Raji (cell line): ENCODE data around the gene ITGAL.
A peak's percentile ranks its signal among the peaks of the same experiment; 100 is the strongest.

Source experiments
- POLR2A ChIP-seq: IDR thresholded peaks from 2 replicates; pipeline ENCODE4 v1.6.1; 2011; ENCODE audit warnings: low read depth, low read length, control low read depth; ENCODE audit not compliant: insufficient read depth

ITGAL gene

DNA sequence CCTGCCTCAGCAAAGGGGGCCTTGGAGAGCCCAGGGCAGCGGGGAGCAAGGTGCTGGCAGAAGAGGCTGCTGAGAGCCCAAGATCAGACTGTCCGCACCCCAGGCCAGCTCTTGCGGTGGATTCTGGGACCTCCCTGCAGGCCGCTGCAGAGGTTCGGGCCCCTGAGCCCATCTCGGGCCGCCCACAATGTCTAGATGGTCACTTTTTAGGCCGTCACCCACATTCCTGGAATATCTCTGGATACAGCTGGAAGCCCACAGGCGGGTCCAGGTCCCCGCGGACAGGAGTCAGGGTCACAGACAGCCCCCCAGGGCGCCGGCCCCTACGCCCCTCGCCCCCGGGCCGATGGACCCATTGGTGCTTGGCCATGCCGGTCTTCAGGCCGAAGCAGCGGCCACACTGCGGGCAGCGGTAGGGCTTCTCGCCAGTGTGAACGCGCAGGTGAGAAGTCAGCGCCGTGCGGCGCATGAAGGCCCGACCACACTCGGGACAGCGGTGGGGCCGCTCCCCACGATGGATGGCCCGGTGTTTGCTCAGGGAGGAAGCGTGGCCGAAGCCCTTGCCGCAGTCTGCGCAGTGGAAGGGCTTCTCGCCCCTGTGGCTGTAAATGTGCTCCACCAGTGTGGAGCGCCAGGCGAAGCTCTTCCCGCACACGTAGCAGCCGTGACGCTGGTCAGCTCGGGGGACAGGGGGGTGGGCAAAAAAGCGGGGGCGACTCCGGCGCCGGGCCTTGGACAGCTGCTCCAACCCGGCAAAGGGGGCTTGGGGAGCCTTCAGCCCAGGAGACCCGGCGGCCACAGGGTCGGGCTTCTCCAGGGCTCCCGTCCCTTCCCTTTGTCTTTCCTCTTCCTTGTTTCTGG, 60.0 kb downstream of the ITGAL start:
- TF ChIP-seq POLR2A, result no peak

DNA sequence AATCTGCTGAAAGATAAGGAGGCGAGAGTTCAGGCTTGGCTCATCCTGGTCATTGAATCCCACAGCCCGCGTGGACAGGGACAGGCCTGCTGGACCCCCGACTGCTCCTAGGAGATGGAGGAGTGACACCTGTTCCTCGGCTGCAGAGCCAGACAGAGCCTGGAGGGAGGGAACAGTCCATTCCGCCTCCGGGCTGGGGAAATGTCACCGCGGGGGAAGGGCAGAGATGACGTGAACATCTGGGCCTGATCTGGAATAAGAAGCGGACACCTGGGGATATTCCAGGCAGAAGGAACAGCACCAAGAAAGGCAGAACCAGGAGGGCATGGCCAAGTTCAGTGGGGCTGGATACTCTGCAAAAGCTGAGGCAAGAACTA, 60.6 kb downstream of the ITGAL start:
- no peak for TF ChIP-seq POLR2A

DNA sequence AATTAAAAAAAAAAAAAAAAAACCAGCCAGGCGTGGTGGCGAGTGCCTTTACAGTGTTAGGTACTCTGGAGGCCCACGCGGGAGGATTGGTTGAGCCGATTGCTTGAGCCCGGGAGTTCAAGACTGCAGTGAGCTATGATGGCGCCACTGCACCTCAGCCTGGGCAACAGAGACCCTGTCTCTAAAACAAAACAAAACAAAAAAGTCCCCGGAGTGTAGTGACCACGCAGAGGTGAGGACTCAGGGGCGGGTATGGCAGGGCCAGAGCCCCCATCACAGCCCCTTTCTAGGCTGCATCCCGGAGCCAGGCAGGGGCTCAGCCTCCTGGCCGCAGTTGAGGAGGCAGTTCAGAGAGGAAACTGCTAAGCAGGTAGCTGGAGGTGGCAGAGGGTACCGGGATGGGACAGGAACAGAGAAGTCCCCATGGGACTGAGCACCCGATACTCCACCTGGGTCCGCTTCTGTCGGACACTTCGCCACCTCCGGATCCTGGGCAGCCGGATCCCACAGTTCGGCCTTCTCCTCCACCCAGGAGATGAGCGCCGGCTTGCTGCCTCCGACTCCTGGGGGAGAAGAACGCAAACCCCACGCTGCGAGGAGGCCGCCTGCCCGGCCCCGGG, 61.3 kb downstream of the ITGAL start:
- TF ChIP-seq POLR2A, result no peak

DNA sequence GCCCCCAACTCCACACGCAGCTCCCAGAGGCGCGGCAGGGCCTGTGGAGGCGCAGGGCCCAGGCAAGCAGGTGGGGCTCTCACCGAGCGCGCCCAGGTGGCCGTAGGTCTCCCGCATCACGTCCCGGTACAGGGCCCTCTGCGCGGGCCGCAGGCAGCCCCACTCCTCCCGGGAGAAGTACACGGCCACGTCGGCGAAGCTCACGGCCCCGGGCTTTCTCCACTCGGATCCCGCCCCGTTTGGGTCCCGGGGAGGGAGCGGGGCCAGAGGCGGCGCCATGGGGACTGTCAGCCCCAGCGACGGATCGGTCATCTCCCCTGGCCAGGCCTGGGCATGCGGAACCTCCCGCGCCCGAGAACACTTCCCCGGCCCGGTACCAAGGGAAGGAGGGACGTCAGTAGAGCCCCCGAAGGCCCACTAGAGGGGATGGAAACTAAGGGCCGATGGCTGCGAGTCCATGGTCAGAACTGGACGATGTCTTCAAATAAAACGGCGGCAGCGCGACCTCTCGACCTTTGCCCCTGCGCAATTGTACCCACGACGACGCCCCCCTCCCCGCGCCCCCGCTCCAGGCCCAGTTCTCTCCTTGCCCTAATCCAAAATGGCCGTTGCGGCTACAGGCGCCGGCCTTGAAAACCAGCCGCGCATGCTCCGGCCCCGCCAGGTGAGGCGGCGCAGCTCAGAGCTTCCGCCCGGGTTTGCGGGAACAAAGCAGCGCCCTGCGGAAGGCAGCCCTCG, 62.0 kb downstream of the ITGAL start, which contains the start of gene ZNF747:
Gene ZNF747 (minus strand): TSS at position 491 of the 738 bp plus-strand sequence. CDS start 179 bp downstream, at position 312.
- peak; percentile 84 for TF ChIP-seq POLR2A

DNA sequence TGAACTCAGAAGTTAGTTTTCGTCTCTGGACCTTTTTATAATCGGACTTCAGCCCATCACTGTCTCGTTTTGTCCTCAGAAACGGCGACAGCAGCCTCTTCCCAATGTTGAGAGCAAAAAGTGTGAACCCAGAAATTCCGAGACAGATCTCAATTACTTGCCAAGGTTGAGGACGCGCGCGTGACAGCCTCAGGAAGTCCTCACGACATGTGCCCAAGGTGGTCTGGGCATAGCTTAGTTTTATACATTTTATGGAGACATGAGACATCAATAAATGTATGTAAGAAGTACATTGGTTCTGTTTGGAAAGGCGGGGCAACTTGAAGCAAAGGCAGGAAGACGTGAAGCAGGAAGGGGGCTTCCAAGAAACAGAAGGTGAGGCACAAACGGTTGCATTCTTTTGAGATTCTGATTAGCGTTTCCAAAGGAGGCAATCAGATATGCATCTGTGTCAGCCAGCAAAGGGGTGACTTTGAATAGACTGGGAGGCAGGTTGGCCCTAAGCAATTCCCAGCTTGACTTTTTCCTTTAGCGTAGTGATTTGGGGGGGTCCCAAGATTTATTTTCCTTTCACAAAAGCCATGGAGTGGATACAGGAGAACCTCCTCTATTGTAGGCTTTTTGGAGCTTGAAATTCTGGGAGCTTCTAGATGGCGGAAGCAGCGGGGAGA, 62.7 kb downstream of the ITGAL start:
- TF ChIP-seq POLR2A, result no peak

DNA sequence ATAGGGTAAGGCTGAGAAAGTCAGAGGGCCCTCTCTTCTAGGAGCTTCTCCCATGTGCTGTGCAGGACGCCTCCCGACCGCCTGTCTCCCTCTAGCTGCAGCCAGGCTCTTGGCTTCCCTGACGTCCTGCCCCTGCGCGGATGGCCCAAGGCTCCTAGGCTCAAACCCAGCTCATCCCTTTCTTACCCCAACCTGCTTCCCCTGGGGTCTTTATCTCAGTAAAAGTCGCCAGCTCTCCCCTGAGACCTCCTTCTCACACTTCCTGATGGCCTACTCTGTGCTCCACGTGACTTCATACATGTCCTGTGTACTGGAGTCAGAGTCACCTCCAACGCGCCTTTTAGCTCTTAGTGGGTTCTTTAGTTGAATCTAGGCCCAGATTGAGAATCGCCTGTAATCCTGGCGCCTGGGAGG, 63.2 kb downstream of the ITGAL start:
- peak; percentile 51 for TF ChIP-seq POLR2A

DNA sequence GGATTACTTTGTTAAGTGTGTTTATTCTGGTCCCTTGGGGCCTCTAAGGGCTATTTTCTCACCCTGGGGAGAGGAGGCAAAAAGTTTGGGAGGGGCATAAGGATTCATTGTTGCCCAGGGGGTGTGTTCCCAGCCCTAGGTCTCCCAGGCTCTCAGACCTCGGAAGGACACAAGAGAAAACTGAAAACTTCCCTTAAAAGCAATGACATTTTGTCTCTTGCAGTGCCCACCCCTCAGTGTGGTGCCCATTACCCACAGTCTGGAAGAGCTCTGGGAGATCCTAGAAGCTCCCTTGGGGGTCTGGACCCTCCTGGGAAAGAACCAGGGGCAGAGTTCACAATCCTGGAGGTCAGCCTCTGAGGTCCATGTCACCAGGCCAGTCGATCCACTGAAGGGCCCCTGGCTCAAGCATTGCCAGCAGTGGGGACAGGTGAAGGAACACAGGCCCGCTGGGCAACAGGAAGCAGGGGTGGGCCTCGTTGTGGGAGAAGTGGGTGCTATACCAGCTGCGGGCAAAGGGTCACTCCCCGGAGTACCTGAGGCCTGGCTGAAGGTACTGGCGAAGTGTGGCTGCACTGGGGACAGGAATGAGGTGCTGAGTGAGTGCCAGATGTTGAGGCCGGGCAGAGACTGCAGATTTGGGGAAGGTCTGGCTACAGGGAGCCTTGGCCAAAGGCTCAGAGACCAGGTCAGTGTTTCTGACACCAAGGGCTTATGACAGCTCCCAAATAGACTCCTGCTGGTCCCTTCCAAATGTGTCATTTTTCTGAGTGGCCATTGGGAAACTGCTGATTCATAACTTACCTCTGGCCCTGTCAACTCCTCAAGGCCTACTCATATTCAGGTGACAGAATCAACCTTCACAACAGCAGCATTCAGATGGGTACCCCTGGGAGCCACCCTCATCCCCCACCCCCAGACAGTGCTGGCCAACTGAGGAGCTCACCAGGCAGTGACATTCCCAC, 66.7 kb downstream of the ITGAL start:
- TF ChIP-seq POLR2A, result no peak

DNA sequence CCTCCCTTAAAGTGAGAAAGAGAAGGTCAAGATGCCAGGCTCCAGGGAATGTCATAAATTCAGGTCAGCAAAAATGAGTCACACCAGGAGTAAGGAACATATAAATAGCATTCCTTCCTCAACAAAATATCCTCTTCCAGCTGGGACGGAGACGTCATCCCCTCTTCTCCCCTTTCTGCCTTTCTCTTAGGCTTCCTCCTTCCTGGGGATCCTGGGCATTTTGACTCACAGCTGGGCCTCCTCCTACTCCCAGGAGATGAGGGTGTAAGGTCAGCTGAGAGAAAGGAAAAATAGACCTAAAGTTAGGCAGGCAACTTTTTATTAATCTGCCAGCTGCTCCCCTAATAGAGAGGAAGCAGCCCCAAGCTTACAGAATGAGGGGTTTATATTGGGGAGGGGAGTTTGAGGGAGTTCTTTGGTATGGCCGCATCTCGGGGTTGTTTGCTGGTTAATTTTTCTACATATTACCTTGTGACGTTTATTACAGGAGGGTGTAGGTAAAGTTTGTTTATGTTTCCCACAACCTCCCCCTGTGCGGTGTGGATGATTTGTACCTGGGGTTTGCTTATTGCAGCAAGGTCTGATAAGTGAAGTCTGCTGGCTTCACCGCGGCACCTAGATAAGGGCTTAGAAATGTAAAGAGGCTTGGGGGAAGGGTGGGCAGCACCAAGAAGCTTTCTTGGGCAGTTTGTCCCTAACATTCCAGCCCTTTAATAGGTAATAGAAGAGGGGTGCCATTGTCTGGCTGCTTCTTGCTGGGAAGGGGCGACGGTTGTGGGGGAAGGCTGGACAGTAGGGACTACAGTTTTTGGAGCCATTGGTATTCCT, 69.2 kb downstream of the ITGAL start:
- no peak for TF ChIP-seq POLR2A

DNA sequence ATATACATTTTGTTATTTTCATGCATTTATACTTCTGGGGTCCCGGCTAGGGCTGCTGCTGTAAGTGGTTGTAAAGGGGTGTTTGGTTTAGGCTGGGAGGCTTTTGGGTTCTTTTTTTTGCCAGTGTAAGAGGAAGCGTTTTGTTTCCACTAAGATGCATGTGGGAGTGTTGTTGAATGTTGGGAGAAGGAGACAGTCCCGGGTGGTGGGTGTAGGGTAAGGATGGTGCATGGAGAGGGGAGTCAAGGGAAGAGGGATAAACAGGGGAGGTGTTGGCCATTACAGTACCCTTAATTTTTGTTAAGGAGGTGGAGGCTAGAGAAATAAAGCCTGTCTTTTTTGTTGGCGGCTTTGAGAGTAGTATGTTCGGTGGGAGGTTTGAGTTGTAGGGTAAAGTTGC, 70.5 kb downstream of the ITGAL start:
- no peak for TF ChIP-seq POLR2A

DNA sequence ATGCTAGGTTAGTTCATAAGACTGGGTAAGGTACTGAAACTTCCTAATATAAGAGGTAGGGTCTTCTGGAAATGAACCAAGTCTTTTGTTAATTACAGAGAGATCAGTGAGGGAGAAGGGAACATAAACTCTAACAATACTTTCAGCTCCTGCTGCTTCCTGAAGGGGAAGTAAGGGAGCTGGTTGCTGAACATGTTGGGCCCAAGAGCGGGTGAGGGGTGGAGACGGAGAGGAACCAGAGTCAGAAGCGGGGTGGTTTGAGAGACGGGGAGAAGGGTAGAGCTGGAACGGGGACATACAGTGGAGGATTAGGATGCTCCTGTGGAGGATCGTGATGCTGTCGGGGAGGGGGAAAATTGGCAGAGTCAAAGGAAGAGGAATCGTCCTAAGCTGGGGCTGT, 73.6 kb downstream of the ITGAL start:
- TF ChIP-seq POLR2A, result no peak

DNA sequence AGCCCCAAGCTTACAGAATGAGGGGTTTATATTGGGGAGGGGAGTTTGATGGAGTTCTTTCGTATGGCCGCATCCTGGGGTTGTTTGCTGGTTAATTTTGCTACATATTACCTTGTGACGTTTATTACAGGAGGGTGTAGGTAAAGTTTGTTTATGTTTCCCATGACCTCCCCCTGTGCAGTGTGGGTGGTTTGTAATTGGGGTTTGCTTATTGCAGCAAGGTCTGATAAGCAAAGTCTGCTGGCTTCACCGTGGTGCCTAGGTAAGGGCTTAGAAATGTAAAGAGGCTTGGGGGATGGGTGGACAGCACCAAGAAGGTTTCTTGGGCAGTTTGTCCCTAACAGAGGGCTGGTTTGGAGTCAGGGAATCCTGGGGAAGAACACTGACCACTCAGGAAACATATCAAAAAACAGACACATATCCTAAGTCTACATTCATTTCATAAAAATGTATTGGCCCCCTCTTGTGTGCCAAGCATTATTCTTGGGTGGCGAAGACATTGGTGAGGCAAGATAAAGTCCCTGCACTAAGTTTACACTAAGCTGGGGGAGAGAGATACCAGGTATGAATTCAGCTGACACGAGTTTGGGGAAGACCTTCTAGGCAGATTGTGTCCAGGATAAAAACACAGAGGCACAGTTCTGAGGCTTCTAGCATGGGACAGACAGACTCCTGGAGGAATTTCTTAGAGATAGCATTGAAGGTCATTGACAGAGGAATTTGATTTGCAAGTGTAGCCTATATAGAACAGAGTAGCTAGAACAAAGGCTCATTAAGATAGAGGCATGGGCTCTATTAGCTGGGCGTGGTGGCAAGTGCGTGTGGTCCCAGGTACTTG, 76.1 kb downstream of the ITGAL start:
- TF ChIP-seq POLR2A, result no peak

DNA sequence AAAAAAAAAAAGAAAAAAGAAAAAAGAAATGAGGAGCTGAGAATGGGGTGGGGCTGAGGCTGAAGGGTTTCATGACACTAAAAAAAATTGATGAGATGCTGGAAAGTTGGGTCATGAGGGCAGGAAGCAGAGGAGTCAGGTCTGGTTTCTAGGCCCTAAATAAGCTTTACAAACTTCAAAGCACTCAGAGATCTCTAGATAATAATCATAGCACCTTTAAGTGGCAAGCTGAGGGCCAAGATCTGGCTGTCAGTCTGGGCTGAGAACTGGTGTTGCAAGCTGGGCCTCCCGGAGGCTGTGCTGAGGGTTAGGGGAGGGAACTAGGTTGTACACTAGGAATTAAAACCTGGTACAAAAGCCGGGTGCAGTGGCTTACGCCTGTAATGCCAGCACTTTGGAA, 79.2 kb downstream of the ITGAL start:
- TF ChIP-seq POLR2A, result no peak
